Hepatocyte (in vitro differentiated cells): ENCODE results near the gene IL17RB.

Experiments
- CTCF ChIP-seq: fragments of 200-600 bp; sonication (generic); IDR thresholded peaks from 2 replicates; pipeline ENCODE4 v1.5.1; 2016; ENCODE audit warnings: antibody characterized with exemption, mild to moderate bottlenecking; ENCODE audit not compliant: poor library complexity
- EZH2 ChIP-seq: fragments of 200-600 bp; sonication (generic); IDR thresholded peaks from 2 replicates; pipeline ENCODE4 v1.6.1; 2016; ENCODE audit warnings: antibody characterized with exemption, mild to moderate bottlenecking, borderline replicate concordance
- EZH2phosphoT487 ChIP-seq: fragments of 200-600 bp; sonication (generic); IDR thresholded peaks from one replicate; pipeline ENCODE4 v1.6.1; 2018; ENCODE audit warnings: antibody characterized with exemption, mild to moderate bottlenecking, low read depth, moderate library complexity; ENCODE audit not compliant: unreplicated experiment, severe bottlenecking

- TF ChIP-seq CTCF (no peak), EZH2 (no peak), EZH2phosphoT487 (no peak)
These were observed 34.3 kb downstream of the IL17RB start for GRCh38 chr3:53880396-53881345.
